CD4-positive, alpha-beta T cell (primary cell): ENCODE results near the gene SDHAF1. TPM values are rescaled to one million over a fixed set of nuclear protein-coding genes. Genes with fewer than 3 reads are reported as not detected.

Experiments used
- ATAC-seq: fragments of 200-7000 bp; cut with Tn5 transposase; one replicate; pipeline ENCODE4 v1.10.0; 2022; ENCODE audit warnings: mild to moderate bottlenecking; ENCODE audit not compliant: poor library complexity
- CTCF ChIA-PET: fragments of 350-600 bp; sonication (Branson Sonifier 250); formaldehyde crosslinking; loops from one replicate; lab custom pipeline; 2021; ENCODE audit warnings: antibody characterized with exemption, inconsistent platforms; lab: Charles Lee
- POLR2A ChIA-PET: fragments of 350-600 bp; sonication (Branson Sonifier 250); formaldehyde crosslinking; loops from one replicate; lab custom pipeline; 2021; ENCODE audit warnings: antibody characterized with exemption, inconsistent platforms; lab: Charles Lee
- DNase-seq, 14 experiments: peaks; one replicate each; pipeline ENCODE4 v3.0.0-alpha.2; 2013 to 2020; ENCODE audit warnings: mixed read lengths in 2 of 14
- H3K27ac ChIP-seq, 2 donors: one replicate each; pipeline versions ENCODE4 v1.5.1 to v1.7.0; 2013; ENCODE audit warnings: low read length in 2 of 2, low read depth in 1 of 2, mild to moderate bottlenecking in 1 of 2
- H3K27me3 ChIP-seq, 2 experiments: 1 replicate in 1 of 2; 2 replicates in 1 of 2; pipeline versions ENCODE4 v1.6.1 to v1.7.0; 2013; ENCODE audit warnings: low read length in 2 of 2, control low read depth in 1 of 2, mild to moderate bottlenecking in 1 of 2, moderate library complexity in 1 of 2; ENCODE audit not compliant: insufficient read depth in 2 of 2, control insufficient read depth in 1 of 2
- H3K36me3 ChIP-seq: one replicate; pipeline ENCODE4 v1.6.1; 2013; ENCODE audit warnings: low read length, control low read depth; ENCODE audit not compliant: insufficient read depth
- H3K4me1 ChIP-seq: one replicate; pipeline ENCODE4 v1.6.1; 2013; ENCODE audit warnings: low read length, control low read depth; ENCODE audit not compliant: insufficient read depth
- H3K4me3 ChIP-seq: one replicate; pipeline ENCODE4 v1.5.1; 2013; ENCODE audit warnings: mild to moderate bottlenecking, low read length, moderate library complexity
- H3K9me3 ChIP-seq, 2 experiments: 1 replicate in 1 of 2; 2 replicates in 1 of 2; pipeline versions ENCODE4 v1.6.1 to v1.7.0; 2013; ENCODE audit warnings: low read length in 2 of 2, mild to moderate bottlenecking in 2 of 2, control low read depth in 1 of 2, moderate library complexity in 1 of 2; ENCODE audit not compliant: control insufficient read depth in 1 of 2, insufficient read depth in 1 of 2
- H3K27ac Mint-ChIP-seq: one replicate; pipeline ENCODE4 v1.8.0; 2020; ENCODE audit warnings: mixed read lengths
- H3K27me3 Mint-ChIP-seq: one replicate; pipeline ENCODE4 v1.8.0; 2021; ENCODE audit warnings: mixed read lengths
- H3K36me3 Mint-ChIP-seq: one replicate; pipeline ENCODE4 v1.8.0; 2021; ENCODE audit warnings: low read depth, mixed read lengths
- H3K4me1 Mint-ChIP-seq: one replicate; pipeline ENCODE4 v1.8.0; 2021; ENCODE audit warnings: low read depth, mixed read lengths
- H3K4me3 Mint-ChIP-seq: one replicate; pipeline ENCODE4 v1.8.0; 2020; ENCODE audit warnings: mild to moderate bottlenecking, mixed read lengths
- H3K9me3 Mint-ChIP-seq: one replicate; pipeline ENCODE4 v1.8.0; 2020; ENCODE audit warnings: mixed read lengths
- intact Hi-C, 2 experiments: fragments of 100-400 bp; cut with DNase I in 1 of 2; cut with micrococcal nuclease in 1 of 2; formaldehyde crosslinking; loops; one replicate each; pipeline versions ENCODE4 v1.15.1 to v1.9.0; 2023 to 2025; cut with DNase I, micrococcal nuclease
- total RNA-seq, 174 experiments: library from RNA in 2 of 174; stranded (reverse) in 2 of 174; gene quantifications; one replicate each; pipeline ENCODE4 v1.2.3 and lab custom pipeline; 2021 to 2026
- TF ChIP-seq, protein P1 (sequence below): fragments of 200-600 bp; IDR thresholded peaks from one replicate; pipeline ENCODE4 v1.8.0; 2022; ENCODE audit warnings: antibody characterized with exemption, mild to moderate bottlenecking

SDHAF1 gene
- total RNA-seq, 2 experiments from 2014 or later: 4.3 to 5.4 TPM

DNA sequence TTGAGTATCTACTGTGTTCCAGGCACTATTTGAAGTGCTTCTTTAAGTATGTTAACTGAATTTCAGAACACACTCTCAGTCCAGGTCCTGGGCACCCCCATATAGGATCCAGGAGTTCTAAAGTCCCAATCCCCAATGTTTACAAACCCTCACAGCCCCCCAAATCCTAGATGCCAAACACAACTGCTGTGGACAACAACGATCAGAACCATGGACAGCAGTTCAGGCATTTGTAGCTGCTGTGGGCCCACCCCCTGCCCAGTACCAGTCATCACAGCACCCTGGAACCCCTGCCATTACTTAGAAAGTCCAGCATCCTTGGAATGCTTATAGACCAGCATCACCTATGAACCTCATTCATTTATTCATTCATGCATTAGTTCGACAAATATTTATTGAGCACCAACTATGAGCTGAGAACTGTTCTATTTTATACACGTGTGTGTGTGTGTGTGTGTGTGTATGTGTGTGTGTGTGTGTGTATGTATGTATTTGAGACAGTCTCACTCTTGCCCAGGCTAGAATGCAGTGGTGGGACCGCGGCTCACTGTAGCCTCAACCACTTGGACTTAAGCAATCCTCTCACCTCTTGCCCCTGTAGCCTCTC, 19.3 kb upstream of the SDHAF1 start:
- POLR2A ChIA-PET: no interaction called here

DNA sequence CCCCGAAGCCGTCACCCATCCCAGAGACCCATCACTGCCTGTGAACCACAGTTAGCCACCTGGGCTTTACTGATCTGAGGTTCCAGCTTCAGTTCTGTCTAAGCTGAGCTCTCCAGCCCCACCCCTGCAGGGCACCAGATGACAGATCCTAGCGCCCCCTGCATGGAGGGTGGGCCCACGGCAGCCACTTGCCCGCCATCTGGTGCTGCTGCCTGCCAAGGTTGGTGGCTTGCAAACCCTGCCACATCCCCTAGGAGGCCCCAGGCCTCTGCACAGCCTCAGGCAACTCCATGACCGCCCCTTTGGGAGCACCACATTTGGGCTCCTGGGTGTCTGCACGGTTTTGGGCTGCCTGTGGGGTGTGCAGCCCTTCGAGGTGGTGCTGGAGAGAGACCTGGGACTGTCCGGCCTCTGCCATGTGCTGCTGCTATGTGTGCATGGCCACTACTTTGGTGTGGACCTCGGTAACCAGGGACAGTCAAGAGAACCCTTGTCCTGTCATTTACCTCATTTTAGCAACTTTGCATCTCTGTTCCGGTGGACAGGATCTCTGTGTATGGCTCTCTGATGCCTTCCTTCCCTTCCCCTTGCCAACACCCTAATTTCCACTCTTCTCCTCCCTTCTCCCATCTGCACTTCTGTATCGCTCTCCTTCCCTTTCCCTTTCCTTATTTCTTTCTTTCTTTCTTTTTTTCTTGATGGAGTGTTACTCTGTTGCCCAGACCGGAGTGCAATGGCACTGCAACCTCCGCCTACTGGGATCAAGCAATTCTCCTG, 17.4 kb upstream of the SDHAF1 start:
- no peak overlapping the region for H3K4me3 Mint-ChIP-seq
- H3K27me3 ChIP-seq: peaks cover 0 to 5% of the 10 kb centered on the region in 2 experiments
- H3K4me3 ChIP-seq: no peak overlapping the region
- H3K4me1 Mint-ChIP-seq: no peaks in the 10 kb centered on the region
- H3K27ac ChIP-seq: no peak overlapping the region
- no peaks in the 10 kb centered on the region for H3K36me3 ChIP-seq
- TF ChIP-seq, protein P1, sequence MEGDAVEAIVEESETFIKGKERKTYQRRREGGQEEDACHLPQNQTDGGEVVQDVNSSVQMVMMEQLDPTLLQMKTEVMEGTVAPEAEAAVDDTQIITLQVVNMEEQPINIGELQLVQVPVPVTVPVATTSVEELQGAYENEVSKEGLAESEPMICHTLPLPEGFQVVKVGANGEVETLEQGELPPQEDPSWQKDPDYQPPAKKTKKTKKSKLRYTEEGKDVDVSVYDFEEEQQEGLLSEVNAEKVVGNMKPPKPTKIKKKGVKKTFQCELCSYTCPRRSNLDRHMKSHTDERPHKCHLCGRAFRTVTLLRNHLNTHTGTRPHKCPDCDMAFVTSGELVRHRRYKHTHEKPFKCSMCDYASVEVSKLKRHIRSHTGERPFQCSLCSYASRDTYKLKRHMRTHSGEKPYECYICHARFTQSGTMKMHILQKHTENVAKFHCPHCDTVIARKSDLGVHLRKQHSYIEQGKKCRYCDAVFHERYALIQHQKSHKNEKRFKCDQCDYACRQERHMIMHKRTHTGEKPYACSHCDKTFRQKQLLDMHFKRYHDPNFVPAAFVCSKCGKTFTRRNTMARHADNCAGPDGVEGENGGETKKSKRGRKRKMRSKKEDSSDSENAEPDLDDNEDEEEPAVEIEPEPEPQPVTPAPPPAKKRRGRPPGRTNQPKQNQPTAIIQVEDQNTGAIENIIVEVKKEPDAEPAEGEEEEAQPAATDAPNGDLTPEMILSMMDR: no peak
- H3K27ac Mint-ChIP-seq: no peak overlapping the region
- H3K9me3 ChIP-seq: peaks cover 0 to 7% of the 10 kb centered on the region in 2 experiments
- CTCF ChIA-PET: no interaction called here
- ATAC-seq (peak; percentile 54), DNase-seq (peak in 2 of 14 experiments; percentile 32 to 50)
- no peaks in the 10 kb centered on the region for H3K4me1 ChIP-seq
- intact Hi-C loops: no loop called here
- peaks cover 32% of the 10 kb centered on the region for H3K27me3 Mint-ChIP-seq
- no peaks in the 10 kb centered on the region for H3K36me3 Mint-ChIP-seq
- H3K9me3 Mint-ChIP-seq: no peaks in the 10 kb centered on the region
- POLR2A ChIA-PET: no interaction called here

More for the DNA sequence above, 19.3 kb upstream of the SDHAF1 start:
- H3K27me3 ChIP-seq: peaks cover 0 to 5% of the 10 kb centered on the region in 2 experiments
- Mint-ChIP-seq H3K4me3 (no peak overlapping the region), H3K27ac (no peak overlapping the region), H3K27me3 (peaks cover 17% of the 10 kb centered on the region), H3K4me1 (no peaks in the 10 kb centered on the region), H3K9me3 (no peaks in the 10 kb centered on the region), H3K36me3 (no peaks in the 10 kb centered on the region)
- H3K9me3 ChIP-seq: peaks cover 0 to 7% of the 10 kb centered on the region in 2 experiments
- CTCF ChIA-PET: interaction anchor here (0.7 kb wide), 1 partner anchor 17 kb away, joined by 3 read pairs; no protein-coding TSS in a partner anchor
- TF ChIP-seq, protein P1: no peak
- H3K4me1 ChIP-seq: no peaks in the 10 kb centered on the region
- no peak overlapping the region for H3K27ac ChIP-seq
- H3K36me3 ChIP-seq: no peaks in the 10 kb centered on the region
- peak in 2 of 14 experiments; percentile 45 to 47 for DNase-seq
- H3K4me3 ChIP-seq: no peak overlapping the region
- peak; percentile 51 for ATAC-seq
- intact Hi-C loops: no loop called here

DNA sequence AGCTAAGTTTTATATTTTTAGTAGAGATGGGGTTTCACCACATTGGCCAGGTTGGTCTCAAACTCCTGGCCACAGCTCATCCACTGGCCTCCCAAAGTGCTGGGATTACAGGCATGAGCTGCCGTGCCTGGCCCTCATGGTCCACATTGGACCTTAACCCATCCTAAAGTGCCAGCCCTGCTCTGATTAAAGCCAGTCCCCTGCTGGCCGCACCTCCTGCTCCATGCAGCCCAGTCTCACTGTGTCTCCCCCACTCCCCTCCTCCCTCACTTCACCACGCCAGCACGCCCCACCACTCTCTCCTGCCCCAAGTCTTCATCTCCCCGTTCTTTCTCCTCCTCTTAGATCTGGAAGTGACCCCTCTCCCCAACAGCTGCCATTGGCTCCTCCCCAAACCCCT, 16.7 kb upstream of the SDHAF1 start:
- intact Hi-C loops: no loop called here
- H3K4me3 ChIP-seq: no peak overlapping the region
- no peak for DNase-seq
- H3K9me3 ChIP-seq: peaks cover 0 to 7% of the 10 kb centered on the region in 2 experiments
- H3K9me3 Mint-ChIP-seq: no peaks in the 10 kb centered on the region
- POLR2A ChIA-PET: no interaction called here
- no peak for ATAC-seq
- peaks cover 0 to 5% of the 10 kb centered on the region in 2 experiments for H3K27me3 ChIP-seq
- no peak overlapping the region for H3K4me3 Mint-ChIP-seq
- peaks cover 36% of the 10 kb centered on the region for H3K27me3 Mint-ChIP-seq
- no peaks in the 10 kb centered on the region for H3K4me1 Mint-ChIP-seq
- H3K4me1 ChIP-seq: no peaks in the 10 kb centered on the region
- CTCF ChIA-PET: no interaction called here
- H3K27ac ChIP-seq: no peak overlapping the region
- no peak overlapping the region for H3K27ac Mint-ChIP-seq
- no peaks in the 10 kb centered on the region for H3K36me3 ChIP-seq
- TF ChIP-seq, protein P1: no peak
- no peaks in the 10 kb centered on the region for H3K36me3 Mint-ChIP-seq
